Uterus (tissue), 2 donors: ENCODE results near the gene BCAS3.
"Not testable (repeated sequence)": the region's sequence is repeated elsewhere in the genome, so short reads cannot be mapped to it uniquely, and the experiment has no call there.

Source experiments
- CTCF ChIP-seq, 4 experiments: fragments of 200-600 bp in 2 of 4; fragments of 450-650 bp in 2 of 4; sonication (generic) in 2 of 4; IDR thresholded peaks; one replicate each; pipeline ENCODE4 v1.5.1; 2016 to 2019; ENCODE audit warnings: antibody characterized with exemption in 4 of 4, mild to moderate bottlenecking in 2 of 4, moderate library complexity in 1 of 4
- POLR2A ChIP-seq, 2 donors: fragments of 450-650 bp; IDR thresholded peaks; one replicate each; pipeline ENCODE4 v1.6.1; 2016; ENCODE audit warnings: antibody characterized with exemption in 2 of 2, mild to moderate bottlenecking in 1 of 2, moderate library complexity in 1 of 2

GRCh38 chr17:61042348-61042747 lies 364.7 kb downstream of the BCAS3 start:
- TF ChIP-seq CTCF, POLR2A (IDR thresholded peaks at IDR 0.05): not testable (repeated sequence)
